A673 (cell line): ENCODE measurements around the gene SLC29A3. TPM values are rescaled to one million over a fixed set of nuclear protein-coding genes. Genes with fewer than 3 reads are reported as not detected.

Experiments
- BruUV-seq: library from RNA; stranded (reverse); fragments of 400-500 nt; replicated peaks from 2 replicates; lab custom pipeline; 2021; lab: Mats Ljungman, UMichigan
- CTCF ChIA-PET: fragments of 300-600 bp; sonication (Branson Sonifier 250); formaldehyde crosslinking; loops from one replicate; lab custom pipeline; 2022; ENCODE audit warnings: antibody characterized with exemption; lab: Charles Lee
- POLR2A ChIA-PET: fragments of 300-600 bp; sonication (Branson Sonifier 250); formaldehyde crosslinking; loops from one replicate; lab custom pipeline; 2022; ENCODE audit warnings: antibody characterized with exemption; ENCODE audit not compliant: low non-redundant PET; lab: Charles Lee
- DNase-seq: peaks from one replicate; pipeline ENCODE4 v3.0.0-alpha.2; 2015; ENCODE audit warnings: low spot score
- H3K27ac ChIP-seq: fragments of 200-600 bp; sonication (generic); 2 replicates; pipeline ENCODE4 v1.5.1; 2016; ENCODE audit warnings: mixed run types, low read depth, mild to moderate bottlenecking, mixed read lengths, antibody characterized with exemption, low read length; ENCODE audit not compliant: poor library complexity, severe bottlenecking
- H3K27me3 ChIP-seq: fragments of 200-600 bp; sonication (generic); replicated peaks from 2 replicates; pipeline ENCODE4 v1.6.1; 2017; ENCODE audit warnings: mixed run types, low read depth, mild to moderate bottlenecking, mixed read lengths, antibody characterized with exemption, low read length; ENCODE audit not compliant: insufficient read depth, poor library complexity
- H3K36me3 ChIP-seq: fragments of 200-600 bp; sonication (generic); 2 replicates; pipeline ENCODE4 v1.6.1; 2016; ENCODE audit warnings: mixed run types, mild to moderate bottlenecking, mixed read lengths, antibody characterized with exemption, low read length; ENCODE audit not compliant: insufficient read depth, poor library complexity, severe bottlenecking
- H3K4me1 ChIP-seq: fragments of 200-600 bp; sonication (generic); 2 replicates; pipeline ENCODE4 v1.6.1; 2017; ENCODE audit warnings: mixed run types, mild to moderate bottlenecking, mixed read lengths, antibody characterized with exemption, low read length; ENCODE audit not compliant: insufficient read depth, poor library complexity, severe bottlenecking
- H3K4me3 ChIP-seq: fragments of 200-600 bp; sonication (generic); 2 replicates; pipeline ENCODE4 v1.5.1; 2016; ENCODE audit warnings: low read depth, mixed run types, mild to moderate bottlenecking, mixed read lengths, low read length; ENCODE audit not compliant: poor library complexity, severe bottlenecking
- H3K9me3 ChIP-seq: fragments of 200-600 bp; sonication (generic); 2 replicates; pipeline ENCODE4 v1.6.1; 2016; ENCODE audit warnings: mixed run types, low read depth, mild to moderate bottlenecking, mixed read lengths, antibody characterized with exemption, low read length; ENCODE audit not compliant: poor library complexity, severe bottlenecking
- EZH2 ChIP-seq: fragments of 200-600 bp; sonication (generic); IDR thresholded peaks from 2 replicates; pipeline ENCODE4 v1.6.1; 2017; ENCODE audit warnings: borderline replicate concordance, low read depth, mild to moderate bottlenecking, mixed read lengths, antibody characterized with exemption, low read length; ENCODE audit not compliant: poor library complexity, severe bottlenecking
- intact Hi-C: fragments of 100-400 bp; cut with micrococcal nuclease; formaldehyde crosslinking; loops from one replicate; pipeline ENCODE4 v1.10.0; 2022; ENCODE audit not compliant: unreplicated experiment
- total RNA-seq: library from RNA; stranded (reverse); gene quantifications from 2 replicates; pipeline ENCODE4 v1.2.3, GENCODE V29; 2021
- TF ChIP-seq, protein P1 (sequence below): fragments of 300-800, 200-600 bp; sonication (generic); conservative IDR thresholded peaks from 2 replicates; pipeline ENCODE4 v1.5.1; 2017; ENCODE audit warnings: low read depth, mild to moderate bottlenecking, antibody characterized with exemption, low read length, moderate library complexity, mixed read lengths

The SLC29A3 gene
- total RNA-seq, 1 experiment from 2014 or later, result 6.1 TPM

DNA sequence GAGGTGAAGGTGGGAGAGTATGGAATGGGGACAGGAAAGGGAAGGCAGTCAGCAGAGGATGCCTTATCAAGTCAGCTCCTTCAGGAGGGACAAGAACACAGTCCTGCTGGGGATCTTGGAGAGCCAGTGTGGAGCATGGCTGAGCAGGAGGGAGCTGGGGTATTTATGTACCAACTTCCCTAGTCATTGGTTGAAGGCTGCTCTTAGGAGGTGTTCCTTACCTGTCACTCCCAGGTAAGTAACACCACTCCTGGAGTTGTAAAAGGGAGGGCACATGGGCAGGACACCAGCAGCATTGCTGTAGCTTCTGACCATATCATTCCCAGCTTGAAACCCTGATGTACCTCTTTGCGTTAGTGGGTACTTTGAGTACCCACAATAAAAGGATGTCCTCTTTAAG, 29.8 kb downstream of the SLC29A3 start:
- POLR2A ChIA-PET, result no interaction called here

DNA sequence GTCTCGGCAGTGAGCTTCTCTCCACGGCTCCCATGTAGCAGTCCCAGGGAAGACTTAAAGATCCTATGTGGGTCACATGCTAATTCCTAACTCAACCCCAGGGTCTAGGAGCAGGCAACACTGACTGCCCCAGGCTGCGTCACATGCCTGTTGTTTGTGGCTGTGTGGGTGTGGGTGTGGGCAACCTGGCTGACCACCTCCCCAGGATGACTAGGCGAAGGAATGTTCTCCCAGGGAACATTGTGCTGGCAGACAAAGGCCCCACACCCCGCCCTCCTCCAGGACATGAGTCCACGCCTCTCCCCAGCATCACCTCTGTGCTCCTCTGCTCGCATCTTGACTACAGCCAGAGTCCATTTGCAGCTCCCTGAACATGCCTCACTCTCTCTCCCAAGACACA, 30.3 kb downstream of the SLC29A3 start:
- no TSS peak for BruUV-seq
- intact Hi-C loops, result no loop called here
- H3K4me3 ChIP-seq, result no peak overlapping the region
- no peak overlapping the region for H3K27ac ChIP-seq
- POLR2A ChIA-PET, result no interaction called here
- DNase-seq, result no peak
- no peaks in the 10 kb centered on the region for H3K9me3 ChIP-seq
- no peaks in the 10 kb centered on the region for H3K36me3 ChIP-seq
- TF ChIP-seq, protein P1, sequence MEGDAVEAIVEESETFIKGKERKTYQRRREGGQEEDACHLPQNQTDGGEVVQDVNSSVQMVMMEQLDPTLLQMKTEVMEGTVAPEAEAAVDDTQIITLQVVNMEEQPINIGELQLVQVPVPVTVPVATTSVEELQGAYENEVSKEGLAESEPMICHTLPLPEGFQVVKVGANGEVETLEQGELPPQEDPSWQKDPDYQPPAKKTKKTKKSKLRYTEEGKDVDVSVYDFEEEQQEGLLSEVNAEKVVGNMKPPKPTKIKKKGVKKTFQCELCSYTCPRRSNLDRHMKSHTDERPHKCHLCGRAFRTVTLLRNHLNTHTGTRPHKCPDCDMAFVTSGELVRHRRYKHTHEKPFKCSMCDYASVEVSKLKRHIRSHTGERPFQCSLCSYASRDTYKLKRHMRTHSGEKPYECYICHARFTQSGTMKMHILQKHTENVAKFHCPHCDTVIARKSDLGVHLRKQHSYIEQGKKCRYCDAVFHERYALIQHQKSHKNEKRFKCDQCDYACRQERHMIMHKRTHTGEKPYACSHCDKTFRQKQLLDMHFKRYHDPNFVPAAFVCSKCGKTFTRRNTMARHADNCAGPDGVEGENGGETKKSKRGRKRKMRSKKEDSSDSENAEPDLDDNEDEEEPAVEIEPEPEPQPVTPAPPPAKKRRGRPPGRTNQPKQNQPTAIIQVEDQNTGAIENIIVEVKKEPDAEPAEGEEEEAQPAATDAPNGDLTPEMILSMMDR, result no peak
- no peak for TF ChIP-seq EZH2
- CTCF ChIA-PET, result no interaction called here
- no peaks in the 10 kb centered on the region for H3K4me1 ChIP-seq
- no peaks in the 10 kb centered on the region for H3K27me3 ChIP-seq

More for the DNA sequence above, 29.8 kb downstream of the SLC29A3 start:
- BruUV-seq, result no TSS peak
- no peak for DNase-seq
- Histone ChIP-seq H3K4me3 (no peak overlapping the region), H3K27me3 (no peaks in the 10 kb centered on the region), H3K36me3 (no peaks in the 10 kb centered on the region), H3K27ac (no peak overlapping the region), H3K9me3 (no peaks in the 10 kb centered on the region), H3K4me1 (no peaks in the 10 kb centered on the region)
- TF ChIP-seq, protein P1, result no peak
- TF ChIP-seq EZH2, result no peak
- intact Hi-C loops, result no loop called here
- CTCF ChIA-PET, result no interaction called here

DNA sequence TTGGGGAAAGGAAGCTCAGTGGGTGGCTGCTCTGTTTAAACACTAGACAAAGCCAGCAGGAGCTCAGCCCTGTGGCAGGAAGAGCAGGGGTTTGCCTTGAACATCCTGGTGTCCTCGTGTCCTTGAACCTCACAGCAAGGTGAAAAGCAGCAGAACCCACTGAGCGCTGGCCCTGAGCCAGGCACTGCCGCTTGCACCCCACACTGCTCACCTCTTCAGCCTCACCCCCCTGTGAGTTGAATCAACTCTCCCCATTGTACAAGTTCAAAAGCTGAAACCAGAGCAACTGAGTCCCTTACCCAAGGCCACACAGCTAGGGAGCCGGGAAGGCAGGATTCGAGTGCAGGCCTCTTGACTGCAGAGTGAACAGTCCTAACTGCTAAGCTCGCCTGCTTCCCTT, 32.0 kb downstream of the SLC29A3 start:
- Histone ChIP-seq H3K36me3 (no peaks in the 10 kb centered on the region), H3K27me3 (no peaks in the 10 kb centered on the region), H3K9me3 (no peaks in the 10 kb centered on the region), H3K4me1 (no peaks in the 10 kb centered on the region), H3K4me3 (no peak overlapping the region), H3K27ac (no peak overlapping the region)
- no peak for DNase-seq
- no TSS peak for BruUV-seq
- intact Hi-C loops, result no loop called here
- ChIA-PET CTCF (no interaction called here), POLR2A (no interaction called here)
- TF ChIP-seq EZH2, result no peak
- TF ChIP-seq, protein P1, result no peak
